NCI-H2171 treated with DMSO at 0.1 percent for 48 hours (cell line): Measurements from ENCODE around the gene SMIM35.
"Not testable (repeated sequence)": the region's sequence is repeated elsewhere in the genome, so short reads cannot be mapped to it uniquely, and the experiment has no call there.

Experiments
- DNase-seq: peaks from one replicate; lab custom pipeline; 2025; lab: John Stamatoyannopoulos, UW

SMIM35 gene

DNA sequence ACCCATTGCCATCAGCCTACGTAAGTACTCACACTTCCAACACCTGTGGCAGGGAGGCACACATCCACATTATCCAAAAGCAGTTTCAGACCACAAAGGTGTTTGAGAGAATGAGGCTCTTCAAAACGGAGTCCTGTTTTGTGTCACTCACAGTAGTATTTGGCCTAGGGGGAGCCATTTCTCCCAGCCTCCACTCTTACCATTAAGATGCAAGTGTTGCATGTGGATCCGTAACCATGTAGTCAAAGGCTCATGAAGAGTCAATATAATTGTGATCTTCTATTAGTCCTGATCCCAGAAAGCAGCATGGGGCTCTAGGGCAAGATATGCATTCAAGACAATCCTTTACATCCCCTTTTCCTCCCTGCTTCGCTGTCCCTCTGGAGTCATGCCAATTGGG, 59.1 kb downstream of the SMIM35 start:
- no peak for DNase-seq

DNA sequence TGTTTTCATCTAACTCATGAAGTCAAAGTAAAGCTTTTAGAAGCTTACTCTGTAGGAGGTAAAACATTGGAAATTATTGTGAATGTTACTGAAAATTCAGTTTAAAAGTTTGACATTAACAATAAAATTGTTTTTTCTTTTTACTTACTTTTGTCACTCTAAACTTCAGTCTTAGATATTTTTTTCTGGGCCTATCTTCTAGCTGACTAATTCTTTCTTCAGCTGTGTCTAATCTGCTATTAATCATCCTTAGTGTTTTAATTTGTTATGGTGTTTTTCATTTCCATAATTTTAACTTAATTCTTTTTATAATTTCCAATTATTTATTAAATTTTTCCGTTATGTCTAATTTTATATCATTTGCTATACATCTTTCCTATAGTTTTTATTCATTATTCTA, 65.6 kb downstream of the SMIM35 start:
- no peak for DNase-seq

DNA sequence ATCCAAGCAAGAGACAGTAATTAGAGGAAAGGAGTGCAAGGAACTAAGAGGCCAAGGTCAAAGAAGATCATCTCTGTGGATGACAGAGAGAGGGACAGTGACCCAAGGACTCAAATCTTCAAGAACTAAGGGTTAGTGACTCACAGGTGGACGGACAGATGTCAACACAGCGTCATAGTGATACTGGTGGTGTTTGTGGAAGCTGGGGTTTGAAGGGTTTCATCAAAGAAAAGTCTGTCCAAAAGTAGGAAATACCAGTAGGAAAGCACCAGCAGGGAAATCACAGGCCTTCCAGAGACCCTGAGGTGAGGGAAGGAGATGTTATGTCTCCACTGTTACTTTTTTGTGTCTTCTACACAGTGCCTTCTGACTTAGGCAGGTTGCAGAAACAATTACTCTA, 68.4 kb downstream of the SMIM35 start:
- DNase-seq, result no peak

DNA sequence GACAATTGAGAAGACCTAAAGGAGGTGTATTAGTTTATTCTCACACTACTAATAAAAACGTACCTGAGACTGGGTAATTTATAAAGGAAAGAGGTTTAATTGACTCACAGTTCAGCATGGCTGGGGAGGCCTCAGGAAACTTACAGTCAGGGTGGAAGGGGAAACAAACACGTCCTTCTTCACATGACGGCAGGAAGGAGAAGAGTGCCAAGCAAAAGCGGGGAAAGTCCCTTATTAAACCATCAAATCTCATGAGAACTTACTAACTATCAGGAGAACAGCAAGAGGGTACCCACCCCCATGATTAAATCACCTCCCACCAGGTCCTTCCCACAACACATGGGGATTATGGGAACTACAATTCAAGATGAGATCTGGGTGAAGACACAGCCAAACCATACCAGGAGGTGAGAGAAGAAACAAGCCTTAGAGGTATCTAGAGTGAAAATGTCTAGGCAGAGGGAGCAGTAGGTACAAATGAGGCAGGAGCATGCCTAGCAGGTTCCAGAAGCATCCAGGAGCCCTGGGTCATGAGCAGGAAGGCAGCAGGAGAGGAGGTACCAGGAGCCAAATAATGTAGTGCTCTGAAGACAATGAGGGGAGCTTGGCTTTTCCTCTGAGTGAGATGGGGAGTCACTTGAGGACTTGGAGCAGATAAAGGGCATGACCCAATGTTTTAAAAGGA, 69.0 kb downstream of the SMIM35 start:
- DNase-seq, result no peak

DNA sequence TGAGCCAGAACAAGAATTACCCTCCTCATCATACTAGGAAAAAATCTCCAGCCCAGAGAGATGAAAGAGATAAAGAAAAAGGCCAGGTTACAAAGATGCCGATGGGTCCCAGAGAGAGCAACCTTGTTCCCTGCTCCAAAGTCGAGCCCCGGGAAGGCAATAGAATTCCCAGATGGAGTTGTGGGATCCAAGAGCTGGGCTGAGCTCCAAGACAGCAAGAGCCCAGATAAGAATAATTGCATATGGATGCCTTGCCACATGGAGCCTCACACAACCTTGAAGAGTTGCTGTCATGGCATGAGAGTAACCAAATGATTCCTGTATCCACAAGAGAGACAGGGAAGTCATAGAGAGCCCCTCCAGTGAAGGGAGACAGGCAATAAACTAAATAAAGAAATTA, 69.7 kb downstream of the SMIM35 start:
- DNase-seq, result no peak

DNA sequence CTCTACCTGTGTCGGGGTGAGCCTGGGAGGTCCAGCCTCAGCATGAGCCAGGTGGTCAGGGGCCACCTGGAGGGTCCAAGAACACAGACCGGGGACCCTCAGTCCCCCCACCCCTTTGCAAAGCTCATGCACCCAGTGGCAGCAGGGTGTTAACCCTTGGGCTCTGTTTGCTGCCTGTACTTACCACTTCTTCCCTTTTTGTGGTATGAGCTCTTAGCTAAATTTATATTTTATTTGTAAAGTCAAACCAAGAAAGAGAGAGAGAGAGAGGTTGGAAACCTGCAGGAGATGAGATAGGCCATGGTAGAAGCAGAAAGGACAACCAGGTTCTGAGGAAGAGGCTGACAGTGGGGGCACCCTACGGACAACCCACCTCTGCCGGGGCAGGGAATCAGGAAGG, 70.7 kb downstream of the SMIM35 start:
- DNase-seq, result no peak

DNA sequence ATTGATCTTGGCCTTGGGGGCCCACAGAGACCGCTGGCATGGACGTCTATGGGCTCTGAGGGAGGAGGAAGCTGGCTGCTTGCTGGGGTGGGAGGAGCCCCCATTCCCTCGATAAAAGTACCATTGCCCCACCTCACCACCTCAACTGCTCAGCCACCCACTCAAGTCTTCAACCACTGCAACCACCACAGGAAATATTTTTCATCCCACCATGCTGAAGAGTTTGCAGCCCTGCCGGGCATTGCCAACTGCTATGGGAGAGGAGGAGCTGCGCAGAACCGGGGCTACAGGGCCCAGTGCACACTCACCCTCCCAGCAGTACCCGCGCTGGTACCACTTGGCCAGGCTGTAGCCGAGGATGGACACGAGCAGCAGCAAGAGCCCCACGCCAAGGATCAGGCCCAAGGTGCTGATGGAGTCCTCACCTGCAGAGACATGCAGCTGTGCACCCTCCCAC, 71.3 kb downstream of the SMIM35 start:
- no peak for DNase-seq

DNA sequence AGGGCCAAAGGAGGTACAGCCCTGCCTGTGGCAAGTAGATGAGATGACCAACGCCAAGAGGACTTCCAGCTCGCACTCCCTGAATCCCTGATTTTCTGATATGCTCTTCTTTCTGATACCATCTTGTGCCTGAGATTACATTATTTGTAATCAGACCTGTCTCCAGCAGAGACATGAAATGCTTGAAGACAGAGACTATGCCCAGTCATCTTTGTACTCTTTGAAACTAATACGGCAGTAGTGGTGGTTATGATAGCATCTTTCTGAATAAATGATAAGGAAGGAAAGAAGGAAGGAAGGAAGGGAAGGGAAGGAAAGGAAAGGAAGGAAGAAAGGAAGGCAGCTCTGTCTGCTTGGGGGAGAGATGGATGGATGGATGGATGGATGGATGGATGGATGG, 72.7 kb downstream of the SMIM35 start:
- no peak for DNase-seq

DNA sequence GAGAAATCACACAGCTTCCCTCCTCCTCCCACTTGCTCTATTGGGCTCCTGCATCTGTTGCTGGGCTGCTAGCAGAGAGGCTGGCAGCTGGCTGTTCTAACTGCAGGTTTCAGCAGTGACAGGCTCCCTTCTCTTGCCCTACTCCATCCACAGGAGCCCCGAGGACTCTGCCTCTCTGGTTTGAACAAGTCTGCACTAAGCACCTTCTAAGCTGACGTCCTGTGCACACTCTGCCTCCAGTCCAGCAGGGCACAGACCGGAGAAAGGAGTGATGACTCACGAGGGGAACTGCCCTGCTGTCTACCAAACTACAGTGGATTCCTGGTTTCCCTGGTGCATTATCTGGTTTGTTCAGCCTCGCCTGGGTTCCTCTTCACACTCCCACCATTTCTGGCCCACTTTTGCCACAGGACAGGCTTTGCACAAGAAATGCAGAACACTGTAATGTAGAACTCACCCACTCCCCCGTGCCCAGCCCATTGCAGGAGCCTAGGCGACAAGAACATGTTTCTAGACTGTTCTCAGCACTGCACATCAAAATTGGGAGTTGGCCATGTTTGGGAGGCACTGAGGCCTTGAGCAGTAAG, 74.6 kb downstream of the SMIM35 start:
- peak; percentile 10 for DNase-seq

DNA sequence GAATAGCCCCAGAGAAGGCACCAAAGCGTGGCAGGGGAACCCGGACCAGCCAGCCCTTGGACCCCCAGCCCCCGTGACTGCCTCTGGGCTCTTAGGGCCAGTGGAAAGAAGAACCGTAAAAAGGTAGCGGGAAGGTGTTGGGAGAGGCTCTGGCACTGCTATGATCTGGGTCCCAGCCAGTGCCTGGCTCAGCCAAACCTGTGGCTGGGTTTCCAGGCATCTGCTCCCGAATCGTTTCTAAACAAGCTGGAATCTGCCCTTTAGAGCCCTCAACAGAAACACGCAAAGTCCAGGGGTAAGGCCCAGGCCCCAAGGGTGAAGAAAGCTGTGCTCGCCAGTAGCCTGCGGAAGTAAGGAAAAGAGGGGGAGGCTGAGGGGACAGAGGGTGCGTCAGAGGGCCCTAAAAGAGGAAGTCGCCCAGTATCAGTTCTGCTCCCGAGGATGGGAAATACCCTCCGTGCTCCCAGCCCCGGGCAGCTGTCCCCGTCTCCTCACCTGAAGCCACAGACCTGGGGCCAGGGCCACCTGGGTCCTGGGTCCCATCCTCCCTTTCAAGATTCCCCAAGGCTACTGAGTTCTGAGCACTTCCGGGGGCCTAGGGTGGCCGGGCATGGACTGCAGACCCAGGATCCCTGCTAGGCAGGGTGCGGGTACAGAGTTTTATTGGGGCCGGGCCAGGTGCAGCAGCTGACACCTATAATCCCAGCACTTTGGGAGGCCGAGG, 75.9 kb downstream of the SMIM35 start:
- DNase-seq, result no peak

DNA sequence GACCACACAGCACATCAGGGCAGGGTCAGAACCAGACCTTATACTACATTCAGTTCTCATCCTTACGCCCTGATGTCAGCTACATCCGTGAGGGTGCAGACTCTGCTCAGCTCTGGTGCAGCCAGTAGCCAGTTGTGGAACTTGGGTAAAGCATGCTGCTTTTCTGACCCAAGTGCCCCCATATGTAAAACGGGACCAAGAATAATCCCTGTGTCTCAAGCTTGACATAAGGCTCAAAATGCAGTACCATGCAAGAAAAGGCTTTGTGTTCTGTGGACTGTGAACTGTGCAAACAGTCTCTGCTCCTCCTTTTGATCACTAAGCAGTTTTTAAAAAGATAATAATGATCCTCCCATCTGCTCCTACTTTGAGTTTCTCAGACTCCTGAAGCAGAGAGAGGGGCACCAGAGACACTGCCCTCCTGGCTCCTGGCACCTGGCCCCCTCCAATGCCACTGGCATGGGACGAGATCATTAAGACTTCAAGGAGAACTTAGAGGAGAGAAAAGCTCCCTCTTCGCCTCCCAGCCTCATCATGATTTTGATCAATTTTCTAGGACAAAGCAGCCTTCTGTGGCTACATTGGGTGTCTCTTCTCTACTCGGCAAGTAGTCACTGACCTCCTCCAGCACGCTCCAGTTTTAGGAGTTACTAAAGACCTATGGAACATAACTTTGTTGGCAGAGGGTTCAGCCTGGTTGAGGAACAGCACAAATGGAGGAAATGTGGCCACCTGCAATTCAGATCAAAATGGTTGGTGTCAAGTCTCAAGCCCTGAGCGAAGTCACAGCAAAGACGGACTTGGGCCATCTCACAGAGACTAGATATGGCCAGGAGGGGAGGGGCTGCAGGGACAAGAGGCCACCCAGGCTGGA, 76.7 kb downstream of the SMIM35 start:
- DNase-seq, result no peak

DNA sequence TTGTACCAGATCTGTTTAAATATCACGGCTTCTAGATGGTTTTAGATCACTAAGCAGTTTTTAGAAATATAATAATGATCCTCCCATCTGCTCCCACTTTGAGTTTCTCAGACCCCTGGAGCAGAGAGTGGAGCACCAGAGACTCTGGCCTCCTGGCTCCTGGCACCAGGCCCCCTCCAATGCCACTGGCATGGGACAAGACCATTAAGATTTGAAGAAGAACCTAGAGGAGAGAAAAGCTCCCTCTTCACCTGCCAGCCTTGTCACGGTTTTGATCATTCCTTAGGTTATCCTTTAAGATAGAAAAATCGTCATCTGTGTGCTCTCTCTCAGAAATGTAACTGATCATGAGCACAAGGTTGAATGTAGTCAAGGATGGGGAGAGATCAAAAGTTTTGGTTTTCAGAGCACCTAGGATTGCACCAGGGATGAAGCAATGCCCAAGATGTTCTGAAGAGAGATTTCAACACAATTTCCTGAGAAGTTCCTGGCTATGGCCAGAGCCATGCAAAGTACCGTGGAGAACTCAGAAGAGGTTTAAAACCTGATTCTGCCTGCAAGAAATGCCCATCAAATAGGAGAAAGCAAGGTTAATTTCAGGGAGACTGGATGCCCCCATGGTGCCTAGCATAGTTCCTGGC, 78.4 kb downstream of the SMIM35 start:
- no peak for DNase-seq

DNA sequence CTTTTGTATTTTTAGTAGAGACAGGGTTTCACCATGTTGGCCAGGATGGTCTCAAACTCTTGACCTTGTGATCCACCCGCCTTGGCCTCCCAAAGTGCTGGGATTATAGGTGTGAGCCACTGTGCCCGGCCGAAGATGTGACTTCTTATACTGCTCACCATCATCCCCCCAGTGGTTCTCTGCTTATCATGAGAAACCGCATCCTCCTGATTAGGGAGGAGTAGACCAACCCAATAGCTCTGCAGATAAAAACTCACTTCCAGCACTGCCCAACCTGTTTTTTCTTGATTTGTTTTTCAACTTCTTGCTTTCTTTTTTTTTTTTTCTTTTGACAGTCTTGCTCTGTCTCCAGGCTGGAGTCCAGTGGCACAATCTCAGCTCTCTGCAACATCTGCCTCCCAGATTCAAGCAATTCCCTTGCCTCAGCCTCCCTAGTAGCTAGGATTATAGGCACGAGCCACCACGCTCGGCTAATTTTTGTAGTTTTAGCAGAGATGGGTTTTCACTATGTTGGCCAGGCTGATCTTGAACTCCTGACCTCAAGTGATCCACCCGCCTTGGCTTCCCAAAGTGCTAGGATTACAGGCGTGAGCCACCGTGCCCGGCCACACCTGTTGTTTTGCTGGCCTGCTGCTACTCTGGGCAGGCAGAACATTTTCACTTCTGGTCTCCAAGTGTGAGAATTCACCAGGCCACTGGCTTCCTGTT, 79.0 kb downstream of the SMIM35 start:
- not testable (repeated sequence) for DNase-seq

DNA sequence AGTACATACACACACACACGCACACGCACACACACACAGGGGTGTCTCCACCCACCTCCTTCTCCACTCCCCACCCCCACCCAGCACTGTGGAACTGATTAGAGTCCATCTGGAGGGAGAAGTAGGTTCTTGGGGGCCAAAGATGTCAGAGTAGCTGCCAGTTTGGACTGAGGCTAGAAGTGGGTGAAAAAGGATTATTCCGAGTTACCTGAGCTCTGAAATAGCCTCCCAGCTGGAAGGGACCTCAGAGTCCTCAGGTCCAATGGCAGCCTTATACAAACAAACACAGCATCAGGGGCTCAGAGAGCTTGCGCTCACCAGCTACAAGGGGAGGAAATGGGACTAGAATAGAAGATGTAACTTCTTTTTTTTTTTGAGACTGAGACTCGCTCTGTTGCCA, 79.7 kb downstream of the SMIM35 start:
- DNase-seq, result no peak

DNA sequence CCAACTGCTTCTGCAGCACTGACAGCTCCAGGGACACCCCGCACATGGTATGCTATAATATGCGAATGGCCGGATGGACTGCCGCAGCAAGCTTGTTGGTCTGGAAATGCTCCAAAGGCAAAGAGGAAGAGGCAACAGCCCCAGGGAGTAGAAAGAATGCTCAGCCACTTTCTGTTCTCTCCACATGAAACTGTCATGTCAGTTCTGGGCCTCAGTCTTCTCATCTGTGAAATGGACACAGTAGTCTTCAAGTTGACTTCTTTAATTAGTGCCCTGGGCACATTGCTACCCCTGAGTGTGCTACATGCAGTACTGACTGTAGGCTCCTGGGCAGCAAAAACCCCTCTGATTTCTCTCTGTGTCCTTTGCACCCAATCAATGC, 80.6 kb downstream of the SMIM35 start:
- no peak for DNase-seq

DNA sequence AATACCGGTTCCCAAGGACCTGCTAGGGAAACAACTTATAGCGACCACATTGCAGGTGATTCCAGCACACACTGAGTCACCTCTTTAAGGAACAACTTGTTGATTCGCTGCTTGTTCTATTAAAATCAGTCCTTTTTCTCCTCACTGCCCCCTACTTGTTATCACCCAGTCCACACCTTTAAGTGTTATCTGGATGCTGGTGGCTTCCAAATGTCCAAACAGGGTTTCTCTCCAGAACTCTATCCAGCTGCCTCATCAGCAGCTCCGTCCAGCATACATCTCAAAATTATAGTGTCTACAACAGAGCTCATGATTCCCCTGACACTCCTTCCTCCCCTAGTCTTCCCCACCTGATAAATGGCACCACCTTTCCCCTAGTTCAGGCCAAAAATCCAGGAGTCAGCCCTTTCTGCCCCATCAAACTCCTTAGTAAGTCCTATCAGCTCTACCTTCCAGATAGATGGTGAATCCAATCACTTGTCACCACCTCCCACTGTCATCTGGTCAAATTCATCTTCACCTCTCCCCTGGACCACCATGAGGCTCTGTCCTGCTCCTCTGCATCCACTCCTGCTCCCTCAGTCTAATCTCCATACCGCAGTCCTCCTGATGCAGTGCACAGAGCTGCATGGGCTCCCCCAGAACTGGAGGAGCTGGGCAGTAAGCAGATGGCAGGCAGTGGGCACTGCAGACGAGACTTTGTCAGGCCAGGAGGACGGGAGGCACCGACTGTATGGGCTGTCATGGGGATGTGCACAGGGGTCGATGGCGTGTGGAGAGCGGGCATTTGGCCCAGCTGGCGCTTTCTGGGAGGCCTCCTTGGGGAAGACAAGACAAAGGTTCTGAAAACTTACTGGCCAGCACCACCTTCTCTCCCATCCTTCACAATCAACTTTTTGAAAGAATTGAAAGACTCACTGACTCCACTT, 81.3 kb downstream of the SMIM35 start:
- no peak for DNase-seq

DNA sequence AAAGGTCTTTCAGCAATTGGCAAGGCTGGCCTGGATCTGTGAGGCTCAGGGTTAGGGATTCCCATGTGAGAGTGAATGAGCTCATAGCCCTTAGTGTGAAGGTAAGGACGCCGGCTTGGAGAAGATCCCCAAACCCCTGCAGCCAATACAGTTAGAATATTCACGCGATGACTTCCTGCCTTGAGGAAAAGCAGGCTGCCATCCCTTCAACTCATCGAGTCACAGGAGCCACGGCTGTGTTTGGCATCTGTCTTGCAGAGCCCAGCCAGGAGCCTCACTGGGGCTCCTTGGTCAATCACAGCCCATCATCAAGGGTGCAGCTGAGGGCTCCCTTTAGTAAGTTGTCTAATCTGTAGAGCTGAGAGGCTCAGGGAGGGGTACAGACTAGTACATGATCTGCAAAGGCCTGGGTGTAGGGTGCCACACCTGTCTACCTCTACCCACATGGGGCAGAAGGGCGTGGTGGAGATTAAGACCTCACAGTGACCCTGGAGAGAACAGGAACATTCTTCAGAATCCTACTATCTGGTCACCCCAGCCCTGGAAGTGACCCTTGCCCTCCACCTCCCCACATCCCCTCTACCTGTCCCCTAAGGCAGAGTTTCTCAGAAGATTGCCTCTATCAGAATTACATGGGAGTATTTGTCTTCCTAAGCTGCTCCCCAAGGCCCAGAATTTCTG, 82.1 kb downstream of the SMIM35 start:
- no peak for DNase-seq

DNA sequence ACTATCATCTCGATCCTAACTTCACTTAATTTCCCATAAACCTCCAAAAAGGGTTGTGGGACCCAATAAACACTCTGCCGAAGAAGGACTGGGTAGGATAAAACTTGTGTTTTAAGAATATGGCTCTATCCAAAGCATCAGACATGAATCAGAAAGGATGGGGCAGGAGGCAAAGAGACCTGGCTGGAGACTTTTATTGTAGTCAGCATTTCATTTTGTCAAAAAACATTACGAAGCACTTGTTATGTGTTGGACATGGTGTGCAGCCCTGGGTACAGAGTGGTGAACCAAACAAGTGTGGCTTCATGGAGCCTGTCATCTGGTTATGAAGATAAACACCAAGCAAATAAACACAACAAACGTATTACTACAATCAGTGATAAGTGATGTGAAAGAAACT, 83.3 kb downstream of the SMIM35 start:
- DNase-seq, result no peak

DNA sequence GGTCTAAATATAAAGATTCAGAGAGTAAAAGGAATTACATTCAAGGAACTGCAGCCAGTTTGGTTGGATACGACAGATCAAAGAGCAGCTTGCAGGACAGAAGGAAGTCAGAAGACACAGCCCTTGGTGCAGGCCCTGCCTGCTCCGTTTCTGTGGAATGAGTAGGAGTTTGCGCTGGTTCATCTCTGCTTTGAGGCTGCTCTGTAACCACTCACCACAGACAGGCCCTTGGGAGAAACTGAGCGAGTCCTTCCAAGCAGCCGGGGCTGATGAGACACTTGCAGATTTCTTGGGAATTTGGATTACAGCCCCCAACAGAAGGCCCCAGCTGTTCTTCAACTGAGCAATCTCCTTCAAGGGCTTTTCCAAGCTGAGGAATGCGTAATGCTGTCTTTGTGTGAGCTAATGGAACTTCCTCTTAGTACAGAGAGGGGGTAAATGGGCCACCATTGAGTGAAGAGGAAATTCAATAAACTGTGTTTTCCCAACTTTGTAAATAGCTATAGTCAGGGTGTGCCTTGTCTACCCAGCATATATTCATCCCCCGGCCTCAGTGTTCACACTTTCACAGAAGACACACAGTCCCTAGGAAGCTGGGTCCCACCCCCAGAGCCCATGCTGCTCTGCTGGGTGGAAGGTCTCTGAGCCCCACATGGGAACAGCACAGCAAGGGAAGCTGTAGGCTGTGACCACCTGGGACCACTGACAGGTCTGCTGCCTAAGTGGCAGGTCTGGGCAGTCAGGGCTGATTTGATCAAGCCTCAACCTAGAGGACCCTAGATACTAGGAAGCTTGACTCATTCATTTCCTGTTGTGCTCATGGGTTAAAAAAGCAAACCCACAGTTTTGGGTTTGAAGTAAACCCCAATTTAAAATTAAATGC, 84.0 kb downstream of the SMIM35 start:
- no peak for DNase-seq
